ENCODE measurements around the gene NOM1.

DNA sequence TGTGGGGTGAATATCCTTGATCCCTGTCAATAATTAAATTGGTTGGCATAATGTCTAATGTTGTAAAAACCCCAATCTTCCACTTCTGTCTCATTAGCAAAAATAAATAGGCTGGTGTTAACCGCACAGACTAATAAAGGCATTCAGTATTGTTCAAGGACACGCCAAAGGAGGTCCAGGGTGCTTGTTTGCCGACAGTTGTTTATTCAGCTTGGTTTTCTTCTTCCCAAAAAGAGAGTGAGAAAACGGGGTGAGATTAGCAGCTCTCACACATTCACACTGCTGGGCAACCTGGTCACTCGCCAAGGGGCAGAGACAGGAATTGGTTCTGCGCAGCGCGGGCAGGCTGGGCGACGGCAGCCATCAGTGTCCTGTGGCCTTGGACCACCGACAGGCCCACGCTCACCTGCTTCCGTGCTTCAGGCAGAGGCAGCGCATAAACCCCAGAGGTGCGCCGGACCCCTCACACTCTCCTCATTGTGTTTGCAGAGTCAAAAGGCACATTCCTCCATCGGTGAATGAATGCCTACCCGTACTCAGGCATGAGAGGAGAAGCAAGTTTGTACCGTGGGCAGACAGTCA lies 30.3 kb upstream of the NOM1 start:
- no peak for TF ChIP-seq ARNT (IDR thresholded peaks at IDR 0.05)
- no peak for TF ChIP-seq TARDBP (IDR thresholded peaks at IDR 0.05)
- TF ChIP-seq SP1 (IDR thresholded peaks at IDR 0.05), result no peak
- TF ChIP-seq PKNOX1 (IDR thresholded peaks at IDR 0.05), result no peak
- TF ChIP-seq FOXM1 (IDR thresholded peaks at IDR 0.05; ENCODE audit: borderline replicate concordance), result no peak
- TF ChIP-seq SUZ12 (IDR thresholded peaks at IDR 0.05), result no peak
- no peak for TF ChIP-seq FOXA1 (IDR thresholded peaks at IDR 0.05)
- no peak for TF ChIP-seq FOXK2 (IDR thresholded peaks at IDR 0.05)
- no peak for TF ChIP-seq NFRKB (IDR thresholded peaks at IDR 0.05)
- TF ChIP-seq BHLHE40 (IDR thresholded peaks at IDR 0.05; ENCODE audit: borderline replicate concordance), result no peak
- TF ChIP-seq ELF4 (IDR thresholded peaks at IDR 0.05), result no peak
- no peak for TF ChIP-seq CTBP1 (IDR thresholded peaks at IDR 0.05; ENCODE audit: borderline replicate concordance)

Measured in HEK293T (cell line).